ENCODE data around the gene LRRC45. TPM values are rescaled to one million over a fixed set of nuclear protein-coding genes. Genes with fewer than 3 reads are reported as not detected.
A peak's percentile ranks its signal among the peaks of the same experiment; 100 is the strongest.

The LRRC45 gene
- total RNA-seq, 2 donors from 2014 or later = 22.2 to 24.1 TPM

DNA sequence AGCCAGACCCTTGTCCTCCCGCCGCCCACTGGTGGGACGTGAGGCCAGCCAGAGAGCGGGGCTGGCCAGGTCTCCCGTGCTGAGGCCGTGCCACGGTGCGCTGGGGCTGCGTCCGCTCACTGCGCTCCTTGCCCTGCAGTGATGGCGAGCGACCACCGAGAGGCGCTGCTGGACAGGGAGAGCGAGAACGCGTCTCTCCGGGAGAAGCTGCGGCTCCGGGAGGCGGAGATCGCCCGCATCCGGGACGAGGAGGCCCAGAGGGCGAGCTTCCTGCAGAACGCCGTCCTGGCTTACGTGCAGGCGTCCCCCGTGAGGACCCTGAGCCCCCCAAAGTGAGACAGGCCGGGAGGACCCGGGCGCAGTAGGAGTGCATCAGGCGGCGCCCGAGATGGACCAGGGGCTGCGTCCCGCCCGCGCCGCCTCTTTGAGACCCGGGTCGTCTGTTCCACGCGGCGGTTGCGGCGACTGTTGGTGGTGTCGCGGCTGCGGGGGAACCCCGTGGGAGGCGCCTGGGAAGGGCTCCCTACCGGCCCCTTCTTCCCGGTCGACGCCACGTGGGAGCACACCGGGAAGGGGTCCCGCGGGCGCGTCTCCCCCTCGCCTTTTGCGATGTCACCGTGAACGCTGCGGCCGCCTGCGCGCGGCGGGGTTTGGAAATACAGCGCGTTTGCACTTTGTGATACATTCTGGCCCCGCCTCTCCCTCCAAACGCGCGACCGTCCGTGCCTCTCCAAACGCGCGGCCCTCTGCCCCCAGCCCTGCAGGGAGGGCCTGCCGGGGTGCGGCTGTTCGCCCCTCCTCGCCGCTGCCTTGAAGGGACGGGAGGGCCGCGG, 7.6 kb downstream of the LRRC45 start:
- Histone ChIP-seq H3K4me3 (peak overlapping the region; percentile 40 to 47), H3K4me1 (replicated peaks) (peaks cover 15% of the 10 kb centered on the region), H3K27me3 (replicated peaks; ENCODE audit: insufficient read depth) (no peaks in the 10 kb centered on the region), H3K27ac (peak overlapping the region; percentile 87 to 88), H3K36me3 (no peaks in the 10 kb centered on the region), H3K9me3 (no peaks in the 10 kb centered on the region)
- WGBS = under 1% methylated on average over 35 of the region's 94 CpGs
- DNase-seq (ENCODE audit: low spot score) = peak; percentile 83
- intact Hi-C loops (cut with DNase I) = loop anchor here (2.0 kb wide), 1 partner anchor 124 kb away; no protein-coding TSS in a partner anchor
- TF ChIP-seq POLR2A (IDR thresholded peaks at IDR 0.05) (peak; percentile 11), POLR2AphosphoS5 (IDR thresholded peaks at IDR 0.05) (peak; percentile 77)
- TF ChIP-seq, protein P1, sequence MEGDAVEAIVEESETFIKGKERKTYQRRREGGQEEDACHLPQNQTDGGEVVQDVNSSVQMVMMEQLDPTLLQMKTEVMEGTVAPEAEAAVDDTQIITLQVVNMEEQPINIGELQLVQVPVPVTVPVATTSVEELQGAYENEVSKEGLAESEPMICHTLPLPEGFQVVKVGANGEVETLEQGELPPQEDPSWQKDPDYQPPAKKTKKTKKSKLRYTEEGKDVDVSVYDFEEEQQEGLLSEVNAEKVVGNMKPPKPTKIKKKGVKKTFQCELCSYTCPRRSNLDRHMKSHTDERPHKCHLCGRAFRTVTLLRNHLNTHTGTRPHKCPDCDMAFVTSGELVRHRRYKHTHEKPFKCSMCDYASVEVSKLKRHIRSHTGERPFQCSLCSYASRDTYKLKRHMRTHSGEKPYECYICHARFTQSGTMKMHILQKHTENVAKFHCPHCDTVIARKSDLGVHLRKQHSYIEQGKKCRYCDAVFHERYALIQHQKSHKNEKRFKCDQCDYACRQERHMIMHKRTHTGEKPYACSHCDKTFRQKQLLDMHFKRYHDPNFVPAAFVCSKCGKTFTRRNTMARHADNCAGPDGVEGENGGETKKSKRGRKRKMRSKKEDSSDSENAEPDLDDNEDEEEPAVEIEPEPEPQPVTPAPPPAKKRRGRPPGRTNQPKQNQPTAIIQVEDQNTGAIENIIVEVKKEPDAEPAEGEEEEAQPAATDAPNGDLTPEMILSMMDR (IDR thresholded peaks at IDR 0.05) = peak; percentile 88 to 99 (median 95)

GRCh38 chr17:82031303-82031884, 8.3 kb downstream of the LRRC45 start, which contains the start of gene RAC3:
Gene RAC3 (plus strand): TSS chr17:82031678. CDS start chr17:82031762, 84 bp downstream.
- TF ChIP-seq, protein P1 (IDR thresholded peaks at IDR 0.05) = no peak
- TF ChIP-seq POLR2AphosphoS5 (IDR thresholded peaks at IDR 0.05) = no peak
- no peak for TF ChIP-seq POLR2A (IDR thresholded peaks at IDR 0.05)
- H3K4me1 ChIP-seq (replicated peaks) = peaks cover 22% of the 10 kb centered on the region
- no peaks in the 10 kb centered on the region for H3K36me3 ChIP-seq
- no peaks in the 10 kb centered on the region for H3K9me3 ChIP-seq
- 1% methylated on average over 27 of the region's 96 CpGs for WGBS
- no peak for DNase-seq (ENCODE audit: low spot score)
- peak within 1 kb of the TSS; percentile 40 to 47 for H3K4me3 ChIP-seq
- intact Hi-C loops (cut with DNase I) = loop anchor here (2.0 kb wide), 1 partner anchor 123 kb away; no protein-coding TSS in a partner anchor
- peak within 1 kb of the TSS; percentile 87 to 88 for H3K27ac ChIP-seq
- no peaks in the 10 kb centered on the region for H3K27me3 ChIP-seq (replicated peaks; ENCODE audit: insufficient read depth)

GRCh38 chr17:82031885-82032627, 9.0 kb downstream of the LRRC45 start:
- Histone ChIP-seq H3K27ac (peak overlapping the region; percentile 67 to 87), H3K4me3 (peak overlapping the region; percentile 40 to 47), H3K27me3 (replicated peaks; ENCODE audit: insufficient read depth) (no peaks in the 10 kb centered on the region), H3K4me1 (replicated peaks) (peaks cover 23% of the 10 kb centered on the region), H3K36me3 (no peaks in the 10 kb centered on the region), H3K9me3 (no peaks in the 10 kb centered on the region)
- peak; percentile 63 for DNase-seq (ENCODE audit: low spot score)
- intact Hi-C loops (cut with DNase I) = loop anchor here (2.0 kb wide), 1 partner anchor 123 kb away; no protein-coding TSS in a partner anchor
- peak; percentile 12 for TF ChIP-seq POLR2AphosphoS5 (IDR thresholded peaks at IDR 0.05)
- TF ChIP-seq, protein P1 (IDR thresholded peaks at IDR 0.05) = no peak
- 14% methylated on average over 25 of the region's 59 CpGs for WGBS

DNA sequence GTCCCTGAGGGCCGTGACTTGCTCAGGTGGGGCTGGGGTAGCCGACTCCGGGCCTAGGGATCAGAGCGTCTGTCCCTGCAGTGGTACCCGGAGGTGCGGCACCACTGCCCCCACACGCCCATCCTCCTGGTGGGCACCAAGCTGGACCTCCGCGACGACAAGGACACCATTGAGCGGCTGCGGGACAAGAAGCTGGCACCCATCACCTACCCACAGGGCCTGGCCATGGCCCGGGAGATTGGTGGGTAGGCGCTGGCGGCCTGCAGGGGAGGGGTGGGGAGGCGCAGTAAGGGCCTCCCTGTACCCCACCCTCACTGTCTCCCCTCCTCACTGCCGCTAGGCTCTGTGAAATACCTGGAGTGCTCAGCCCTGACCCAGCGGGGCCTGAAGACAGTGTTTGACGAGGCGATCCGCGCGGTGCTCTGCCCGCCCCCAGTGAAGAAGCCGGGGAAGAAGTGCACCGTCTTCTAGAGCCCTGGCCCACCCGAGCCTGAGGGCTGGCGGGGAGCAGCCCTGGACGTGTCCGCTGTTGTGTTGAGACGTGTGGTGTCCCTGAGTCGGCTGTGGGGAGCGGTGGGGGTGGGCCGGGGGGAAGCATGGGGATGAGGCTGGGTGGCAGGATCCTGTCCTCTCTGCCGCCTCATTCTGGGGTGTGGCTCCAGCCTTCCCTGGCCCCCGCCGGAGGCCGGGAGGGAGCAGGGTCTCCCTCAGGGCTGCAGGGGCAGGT, 10.4 kb downstream of the LRRC45 start:
- TF ChIP-seq, protein P1 (IDR thresholded peaks at IDR 0.05) = no peak
- TF ChIP-seq POLR2A (IDR thresholded peaks at IDR 0.05) = no peak
- TF ChIP-seq POLR2AphosphoS5 (IDR thresholded peaks at IDR 0.05) = no peak
- 87% methylated on average over 38 of the region's 38 CpGs for WGBS
- no peaks in the 10 kb centered on the region for H3K36me3 ChIP-seq
- no peak overlapping the region for H3K4me3 ChIP-seq
- no peaks in the 10 kb centered on the region for H3K9me3 ChIP-seq
- DNase-seq (ENCODE audit: low spot score) = no peak
- peak overlapping the region in 1 of 2 donors; percentile 10 for H3K27ac ChIP-seq
- no peaks in the 10 kb centered on the region for H3K27me3 ChIP-seq (replicated peaks; ENCODE audit: insufficient read depth)
- intact Hi-C loops (cut with DNase I) = no loop called here
- H3K4me1 ChIP-seq (replicated peaks) = peaks cover 23% of the 10 kb centered on the region

All from prostate gland (tissue), 2 donors.